Fibroblast of lung (primary cell): ENCODE data around the gene SYPL1.

ENCODE experiments used
- EZH2 ChIP-seq: IDR thresholded peaks from 2 replicates; pipeline ENCODE4 v1.5.1; 2012; ENCODE audit warnings: low read length, control low read depth, mild to moderate bottlenecking; ENCODE audit errors: missing control alignments
- TF ChIP-seq, protein P1 (sequence below), 2 donors: IDR thresholded peaks in 1 of 2; conservative IDR thresholded peaks in 1 of 2; 1 replicate in 1 of 2; 2 replicates in 1 of 2; pipeline ENCODE4 v1.5.1; 2011 to 2012; ENCODE audit warnings: low read length in 2 of 2, control low read depth in 1 of 2, inconsistent platforms in 1 of 2, low read depth in 1 of 2, mild to moderate bottlenecking in 1 of 2

DNA sequence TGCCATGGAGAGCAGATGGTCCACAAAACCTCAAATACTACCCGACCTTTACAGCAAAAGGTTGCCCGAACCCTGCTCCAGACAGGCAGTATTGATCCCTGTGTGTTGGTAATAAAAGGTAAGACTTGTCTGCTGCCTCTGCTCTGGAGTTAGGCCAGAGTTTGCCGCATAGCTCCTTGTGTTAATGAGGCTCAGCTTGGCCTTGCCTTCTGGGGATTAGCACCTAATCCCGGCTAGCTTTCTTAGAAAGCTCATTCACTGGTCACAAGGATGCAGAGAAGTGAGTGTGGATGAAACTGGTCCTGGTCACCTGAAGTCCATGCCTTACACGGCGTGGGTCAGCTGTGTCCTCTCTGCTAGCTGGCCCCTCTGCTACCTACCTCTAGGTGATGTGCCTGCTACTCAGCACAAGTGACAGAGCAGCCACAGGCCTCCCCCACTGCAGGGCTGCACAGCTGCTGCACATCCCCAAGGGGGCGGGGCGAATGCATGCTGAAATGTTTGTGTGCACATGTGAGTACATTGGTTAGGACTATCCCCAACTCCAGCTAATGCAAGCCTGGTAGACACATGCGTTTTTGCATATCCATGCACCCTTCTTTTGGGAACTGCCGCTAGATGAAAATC, 31.7 kb upstream of the SYPL1 start:
- no peak for TF ChIP-seq EZH2
- TF ChIP-seq, protein P1, sequence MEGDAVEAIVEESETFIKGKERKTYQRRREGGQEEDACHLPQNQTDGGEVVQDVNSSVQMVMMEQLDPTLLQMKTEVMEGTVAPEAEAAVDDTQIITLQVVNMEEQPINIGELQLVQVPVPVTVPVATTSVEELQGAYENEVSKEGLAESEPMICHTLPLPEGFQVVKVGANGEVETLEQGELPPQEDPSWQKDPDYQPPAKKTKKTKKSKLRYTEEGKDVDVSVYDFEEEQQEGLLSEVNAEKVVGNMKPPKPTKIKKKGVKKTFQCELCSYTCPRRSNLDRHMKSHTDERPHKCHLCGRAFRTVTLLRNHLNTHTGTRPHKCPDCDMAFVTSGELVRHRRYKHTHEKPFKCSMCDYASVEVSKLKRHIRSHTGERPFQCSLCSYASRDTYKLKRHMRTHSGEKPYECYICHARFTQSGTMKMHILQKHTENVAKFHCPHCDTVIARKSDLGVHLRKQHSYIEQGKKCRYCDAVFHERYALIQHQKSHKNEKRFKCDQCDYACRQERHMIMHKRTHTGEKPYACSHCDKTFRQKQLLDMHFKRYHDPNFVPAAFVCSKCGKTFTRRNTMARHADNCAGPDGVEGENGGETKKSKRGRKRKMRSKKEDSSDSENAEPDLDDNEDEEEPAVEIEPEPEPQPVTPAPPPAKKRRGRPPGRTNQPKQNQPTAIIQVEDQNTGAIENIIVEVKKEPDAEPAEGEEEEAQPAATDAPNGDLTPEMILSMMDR (conservative IDR thresholded peaks at IDR 0.05 in 1 of 2, IDR thresholded peaks at IDR 0.05 in 1 of 2; ENCODE audit: low read depth in 1 of 2, low read length in 2 of 2) = no peak
